Activated CD8-positive, alpha-beta memory T cell treated with anti-CD3 and anti-CD28 coated beads for 1 hour (primary cell): ENCODE results near the gene MED4.

Source experiments
- DNase-seq, 2 donors: peaks; one replicate each; pipeline ENCODE4 v3.0.0-alpha.2; 2020; ENCODE audit warnings: low read depth in 1 of 2; ENCODE audit errors: extremely low read depth in 1 of 2

MED4 gene

GRCh38 chr13:48094781-48095502 is at the start of gene MED4:
Gene MED4, minus strand, starts transcription at chr13:48095104. Its CDS starts 26 bp downstream, at chr13:48095078.
- peak; percentile 82 to 96 for DNase-seq

- no peak for DNase-seq
Observed at GRCh38 chr13:48144413-48145035, 49.6 kb upstream of the MED4 start.

GRCh38 chr13:48142436-48142835 is 47.5 kb upstream of the MED4 start:
- DNase-seq: no peak

GRCh38 chr13:48138270-48138669 is 43.4 kb upstream of the MED4 start:
- DNase-seq: no peak

- no peak for DNase-seq
Observed at GRCh38 chr13:48132961-48133360, 38.1 kb upstream of the MED4 start.

GRCh38 chr13:48131533-48131932 is 36.6 kb upstream of the MED4 start:
- no peak for DNase-seq

GRCh38 chr13:48126944-48127830 is 32.3 kb upstream of the MED4 start:
- peak in 1 of 2 donors; percentile 2 for DNase-seq

- no peak for DNase-seq
Observed at GRCh38 chr13:48125794-48126228, 30.9 kb upstream of the MED4 start.

- no peak for DNase-seq
Observed at GRCh38 chr13:48123812-48124211, 28.9 kb upstream of the MED4 start.

GRCh38 chr13:48121733-48122132 is 26.8 kb upstream of the MED4 start:
- no peak for DNase-seq

- DNase-seq: no peak
Observed at GRCh38 chr13:48120241-48120640, 25.3 kb upstream of the MED4 start.

GRCh38 chr13:48118030-48118429 is 23.1 kb upstream of the MED4 start:
- no peak for DNase-seq

GRCh38 chr13:48116808-48117207 is 21.9 kb upstream of the MED4 start:
- DNase-seq: no peak

- DNase-seq: no peak
Observed at GRCh38 chr13:48113756-48114130, 18.8 kb upstream of the MED4 start.

GRCh38 chr13:48112896-48113755 is 18.2 kb upstream of the MED4 start:
- no peak for DNase-seq

- no peak for DNase-seq
Observed at GRCh38 chr13:48110931-48111721, 16.2 kb upstream of the MED4 start.

GRCh38 chr13:48110132-48110868 is 15.4 kb upstream of the MED4 start:
- no peak for DNase-seq

- no peak for DNase-seq
Observed at GRCh38 chr13:48108106-48108505, 13.2 kb upstream of the MED4 start.

- DNase-seq: no peak
Observed at GRCh38 chr13:48097793-48098192, 2.9 kb upstream of the MED4 start.
